A549 (cell line): ENCODE measurements around the gene BMP7. TPM values are rescaled to one million over a fixed set of nuclear protein-coding genes. Genes with fewer than 3 reads are reported as not detected.
A peak's percentile ranks its signal among the peaks of the same experiment; 100 is the strongest.

Experiments
- ATAC-seq, 2 experiments: fragments of 200-7000 bp in 1 of 2; fragments of >200 bp in 1 of 2; cut with Nextera tagmentation in 1 of 2; cut with Tn5 transposase in 1 of 2; 3 replicates each; pipeline versions ENCODE4 v1.8.0 to v1.9.1; 2018 to 2020; ENCODE audit warnings: mild to moderate bottlenecking in 1 of 2, moderate library complexity in 1 of 2
- CTCF ChIA-PET: fragments of 300-600 bp; sonication (Branson Sonifier 250); formaldehyde crosslinking; extraction: SDS; loops from one replicate; lab custom pipeline; 2021; ENCODE audit warnings: antibody characterized with exemption, inconsistent platforms; lab: Yijun Ruan, JAX
- POLR2A ChIA-PET: fragments of 350-600 bp; formaldehyde crosslinking; extraction: SDS; loops from one replicate; lab custom pipeline; 2021; ENCODE audit warnings: antibody characterized with exemption, inconsistent platforms; lab: Yijun Ruan, JAX
- DNase-seq, 2 experiments: peaks; one replicate each; pipeline versions ENCODE4 v3.0.0 to v3.0.0-alpha.2; 2011 to 2016; ENCODE audit warnings: low read depth in 1 of 2, low spot score in 1 of 2
- FAIRE-seq: peaks from 2 replicates; lab custom pipeline; 2011; peaks lifted over from hg19 to GRCh38; lab: Jason Lieb, UNC
- H3K27ac ChIP-seq, 2 experiments: fragments of >200 bp; sonication (Bioruptor Twin); formaldehyde crosslinking; 3 replicates each; pipeline ENCODE4 v1.5.1; 2016 to 2017
- H3K4me1 ChIP-seq: fragments of >200 bp; sonication (Bioruptor Twin); formaldehyde crosslinking; 3 replicates; pipeline ENCODE4 v1.6.1; 2016
- H3K4me2 ChIP-seq: fragments of >200 bp; sonication (Bioruptor Twin); formaldehyde crosslinking; 3 replicates; pipeline ENCODE4 v1.6.1; 2016
- H3K4me3 ChIP-seq: fragments of >200 bp; sonication (Bioruptor Twin); formaldehyde crosslinking; 3 replicates; pipeline ENCODE4 v1.5.1; 2016
- H3K9me3 ChIP-seq: fragments of >200 bp; sonication (Bioruptor Twin); formaldehyde crosslinking; 3 replicates; pipeline ENCODE4 v1.6.1; 2016
- CBX2 ChIP-seq: fragments of 200-600 bp; sonication (generic); IDR thresholded peaks from 2 replicates; pipeline ENCODE4 v1.6.1; 2016; ENCODE audit warnings: low read depth, mild to moderate bottlenecking, borderline replicate concordance
- CBX8 ChIP-seq: fragments of 200-600 bp; sonication (generic); IDR thresholded peaks from 2 replicates; pipeline ENCODE4 v1.6.1; 2016
- ELK1 ChIP-seq: fragments of 150-350 bp; IDR thresholded peaks from 2 replicates; pipeline ENCODE4 v1.6.1; 2014; ENCODE audit warnings: low read depth, mild to moderate bottlenecking, low read length
- EP300 ChIP-seq, 2 experiments: fragments of >200 bp; sonication (Bioruptor Twin); formaldehyde crosslinking; IDR thresholded peaks; 2 replicates in 1 of 2; 3 replicates in 1 of 2; pipeline ENCODE4 v1.6.1; 2016 to 2017
- ESRRA ChIP-seq: fragments of 150-350 bp; IDR thresholded peaks from 2 replicates; pipeline ENCODE4 v1.6.1; 2014; ENCODE audit warnings: mild to moderate bottlenecking, low read length, borderline replicate concordance
- FOSB ChIP-seq: fragments of 250-450 bp; sonication (Bioruptor Pico); IDR thresholded peaks from 2 replicates; pipeline ENCODE4 v1.5.0; 2020; ENCODE audit warnings: mild to moderate bottlenecking, moderate library complexity
- FOSL2 ChIP-seq, 2 experiments: fragments of 450-650 bp in 1 of 2; fragments of >200 bp in 1 of 2; sonication (Bioruptor Twin) in 1 of 2; formaldehyde crosslinking; IDR thresholded peaks; 2 replicates each; pipeline versions ENCODE4 v1.5.0 to v1.6.1; 2016 to 2020; ENCODE audit warnings: mild to moderate bottlenecking in 1 of 2, moderate library complexity in 1 of 2
- HEYL ChIP-seq: fragments of 250-450 bp; sonication (Bioruptor Pico); IDR thresholded peaks from 2 replicates; pipeline ENCODE4 v1.8.0; 2021; ENCODE audit warnings: mild to moderate bottlenecking, moderate library complexity
- HMGXB4 ChIP-seq: fragments of 250-450 bp; sonication (Bioruptor Pico); IDR thresholded peaks from 2 replicates; pipeline ENCODE4 v1.5.0; 2021; ENCODE audit warnings: mild to moderate bottlenecking, moderate library complexity, borderline replicate concordance
- KDM1A ChIP-seq: fragments of 200-600 bp; sonication (generic); IDR thresholded peaks from 2 replicates; pipeline ENCODE4 v1.6.1; 2016; ENCODE audit warnings: low read depth, mild to moderate bottlenecking
- KDM5A ChIP-seq: fragments of 200-600 bp; sonication (generic); IDR thresholded peaks from 2 replicates; pipeline ENCODE4 v1.6.1; 2016; ENCODE audit warnings: antibody characterized with exemption, mild to moderate bottlenecking
- MAFK ChIP-seq: fragments of 450-650 bp; IDR thresholded peaks from 2 replicates; pipeline ENCODE4 v1.6.1; 2014; ENCODE audit not compliant: partially characterized antibody
- MYC ChIP-seq: IDR thresholded peaks from 2 replicates; pipeline ENCODE4 v1.6.1; 2012; ENCODE audit warnings: mild to moderate bottlenecking, inconsistent platforms, low read length, improper control_type of control experiment, borderline replicate concordance
- NPAS2 ChIP-seq: fragments of 250-450 bp; sonication (Bioruptor Pico); IDR thresholded peaks from 2 replicates; pipeline ENCODE4 v1.8.0; 2022; ENCODE audit warnings: mild to moderate bottlenecking, moderate library complexity, borderline replicate concordance
- PHF8 ChIP-seq: fragments of 200-600 bp; sonication (generic); IDR thresholded peaks from 2 replicates; pipeline ENCODE4 v1.6.1; 2016; ENCODE audit warnings: low read depth, mild to moderate bottlenecking, antibody characterized with exemption, moderate library complexity, borderline replicate concordance
- POLR2AphosphoS2 ChIP-seq: conservative IDR thresholded peaks from 2 replicates; pipeline ENCODE4 v1.6.1; 2012; ENCODE audit warnings: low read length, improper control_type of control experiment, inconsistent platforms
- RAD21 ChIP-seq, 2 experiments: fragments of >200 bp in 1 of 2; sonication (Bioruptor Twin) in 1 of 2; formaldehyde crosslinking in 1 of 2; IDR thresholded peaks in 1 of 2; conservative IDR thresholded peaks in 1 of 2; 2 replicates in 1 of 2; 3 replicates in 1 of 2; pipeline ENCODE4 v1.6.1; 2012 to 2018; ENCODE audit warnings: inconsistent platforms in 1 of 2
- RFX5 ChIP-seq: fragments of 450-650 bp; IDR thresholded peaks from 2 replicates; pipeline ENCODE4 v1.7.1; 2014; ENCODE audit warnings: antibody characterized with exemption, mild to moderate bottlenecking, moderate library complexity
- SREBF2 ChIP-seq: fragments of 450-650 bp; IDR thresholded peaks from 2 replicates; pipeline ENCODE4 v1.6.1; 2014; ENCODE audit warnings: mild to moderate bottlenecking, moderate library complexity
- ZFP36 ChIP-seq: fragments of 450-650 bp; IDR thresholded peaks from 2 replicates; pipeline ENCODE4 v1.6.1; 2014; ENCODE audit warnings: borderline replicate concordance; ENCODE audit not compliant: partially characterized antibody
- ZNF302 ChIP-seq: fragments of 250-450 bp; sonication (Bioruptor Pico); IDR thresholded peaks from 2 replicates; pipeline ENCODE4 v1.9.0; 2021; ENCODE audit warnings: inconsistent platforms, mild to moderate bottlenecking, moderate library complexity
- WGBS: methylation state at CpG from one replicate; pipeline ENCODE4 v1.1.6; 2017; ENCODE audit errors: missing lambda C conversion rate; 5-methylcytosine and 5-hydroxymethylcytosine counted together
- polyA plus RNA-seq, 4 experiments: library from polyadenylated mRNA; depleted of rRNA in 3 of 4; stranded (reverse); fragments of >200 nt; fragmentation: RNase III in 1 of 4; extraction: RNeasy Plus Mini Kit Qiagen cat#74134 plus additional on column Dnase treatment in 1 of 4; gene quantifications; 2 replicates in 3 of 4; 3 replicates in 1 of 4; pipeline ENCODE4 v1.2.3, GENCODE V29; 2011 to 2017
- TF ChIP-seq, protein P1 (sequence below): IDR thresholded peaks from 2 replicates; pipeline ENCODE4 v1.6.1; 2012; ENCODE audit warnings: low read depth, borderline replicate concordance

The BMP7 gene
- polyA plus RNA-seq, 2 of the 4 experiments (the other 2 are of a cell fraction): 0.08 to 0.22 TPM

DNA sequence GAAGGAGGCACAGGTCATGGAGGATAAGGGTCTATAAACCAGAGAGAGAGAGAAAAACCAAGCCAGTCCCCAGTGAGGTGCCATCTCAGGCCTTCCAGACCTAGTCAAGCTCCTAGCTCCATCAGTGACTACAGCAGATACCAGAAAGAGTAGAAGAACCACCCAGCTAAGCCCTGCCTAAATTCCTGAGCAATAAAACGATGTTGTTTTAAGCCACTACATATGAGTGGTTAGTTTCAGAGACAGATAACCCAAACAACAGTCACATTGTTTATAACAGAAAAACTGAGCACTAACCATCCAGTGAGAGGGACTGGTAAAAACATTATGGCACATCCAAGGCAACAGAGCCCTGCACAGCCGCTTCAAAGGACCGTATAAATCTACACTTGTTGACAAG, 59.2 kb downstream of the BMP7 start (continued):
- no peak for TF ChIP-seq ZFP36

DNA sequence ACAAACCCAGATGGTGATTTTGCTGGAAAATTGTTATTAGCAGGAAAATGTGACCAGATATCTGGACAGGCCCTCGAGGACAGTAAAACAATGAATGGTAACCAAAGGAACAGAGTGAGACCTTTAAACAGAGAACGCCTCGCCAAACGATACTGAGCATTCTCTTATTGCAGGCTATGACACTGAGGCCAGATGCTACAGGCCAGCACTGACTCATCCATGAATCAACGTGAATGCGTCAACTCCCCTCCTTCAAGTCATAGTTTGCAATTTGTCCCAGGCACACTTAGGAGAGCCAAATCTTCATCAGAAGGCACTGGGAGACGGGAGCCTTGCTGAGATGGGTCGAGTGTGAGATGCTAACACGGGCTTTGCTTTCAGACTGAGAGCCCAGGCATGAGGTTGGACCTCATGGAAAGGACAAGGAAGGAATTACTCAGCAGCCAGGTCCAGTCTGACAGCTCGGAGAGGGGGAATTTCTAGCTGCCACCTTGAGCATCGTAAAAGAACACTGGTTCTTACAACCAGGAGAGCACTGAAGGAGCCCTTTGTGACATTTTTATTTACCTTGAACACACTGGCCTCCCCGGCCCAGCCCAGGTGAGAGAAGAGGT, 60.7 kb downstream of the BMP7 start:
- peak overlapping the region; percentile 35 for H3K4me2 ChIP-seq
- peaks cover 9% of the 10 kb centered on the region for H3K9me3 ChIP-seq
- H3K27ac ChIP-seq: no peak overlapping the region
- ATAC-seq (peak; percentile 64 to 67), FAIRE-seq (no peak), DNase-seq (peak; percentile 20 to 40)
- WGBS: 20% methylated on average over 9 of the region's 12 CpGs
- no peak overlapping the region for H3K4me3 ChIP-seq
- CTCF ChIA-PET: no interaction called here
- TF ChIP-seq KDM1A (no peak), FOSL2 (IDR thresholded peaks at IDR 0.05) (0 out of 2 replicates have a peak, but pooled peaks have one; percentile 20), FOSL2 (CRISPR knock-in tag; IDR thresholded peaks at IDR 0.05) (no peak)
- peaks cover 15% of the 10 kb centered on the region; the same call in 2 of the 3 replicates for H3K4me1 ChIP-seq
- POLR2A ChIA-PET: no interaction called here

- Histone ChIP-seq H3K27ac (no peak overlapping the region), H3K4me3 (no peak overlapping the region), H3K4me2 (no peak overlapping the region), H3K9me3 (peaks cover 9% of the 10 kb centered on the region), H3K4me1 (peaks cover 9% of the 10 kb centered on the region; the same call in 2 of the 3 replicates)
- DNase-seq (no peak), FAIRE-seq (no peak), ATAC-seq (no peak)
- TF ChIP-seq HEYL (no peak), PHF8 (no peak), NPAS2 (CRISPR knock-in tag) (no peak), ESRRA (no peak), CBX2 (no peak), ELK1 (no peak), SREBF2 (no peak), MYC (no peak), HMGXB4 (CRISPR knock-in tag) (no peak), MAFK (no peak), CBX8 (no peak), RAD21 (conservative IDR thresholded peaks at IDR 0.05 in 1 of 2, IDR thresholded peaks at IDR 0.05 in 1 of 2) (no peak), KDM5A (no peak), FOSB (CRISPR knock-in tag) (no peak), RFX5 (no peak), EP300 (IDR thresholded peaks at IDR 0.05) (no peak), POLR2AphosphoS2 (no peak), ZNF302 (CRISPR knock-in tag) (no peak)
- TF ChIP-seq, protein P1, sequence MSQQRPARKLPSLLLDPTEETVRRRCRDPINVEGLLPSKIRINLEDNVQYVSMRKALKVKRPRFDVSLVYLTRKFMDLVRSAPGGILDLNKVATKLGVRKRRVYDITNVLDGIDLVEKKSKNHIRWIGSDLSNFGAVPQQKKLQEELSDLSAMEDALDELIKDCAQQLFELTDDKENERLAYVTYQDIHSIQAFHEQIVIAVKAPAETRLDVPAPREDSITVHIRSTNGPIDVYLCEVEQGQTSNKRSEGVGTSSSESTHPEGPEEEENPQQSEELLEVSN: no peak
- POLR2A ChIA-PET: no interaction called here
- CTCF ChIA-PET: no interaction called here
- 69% methylated on average over 7 of the region's 7 CpGs for WGBS
Measured at GRCh38 chr20:57203986-57204385, 62.5 kb downstream of the BMP7 start.
